ENCODE measurements around the gene MR1.
A peak's percentile ranks its signal among the peaks of the same experiment; 100 is the strongest.

The MR1 gene

DNA sequence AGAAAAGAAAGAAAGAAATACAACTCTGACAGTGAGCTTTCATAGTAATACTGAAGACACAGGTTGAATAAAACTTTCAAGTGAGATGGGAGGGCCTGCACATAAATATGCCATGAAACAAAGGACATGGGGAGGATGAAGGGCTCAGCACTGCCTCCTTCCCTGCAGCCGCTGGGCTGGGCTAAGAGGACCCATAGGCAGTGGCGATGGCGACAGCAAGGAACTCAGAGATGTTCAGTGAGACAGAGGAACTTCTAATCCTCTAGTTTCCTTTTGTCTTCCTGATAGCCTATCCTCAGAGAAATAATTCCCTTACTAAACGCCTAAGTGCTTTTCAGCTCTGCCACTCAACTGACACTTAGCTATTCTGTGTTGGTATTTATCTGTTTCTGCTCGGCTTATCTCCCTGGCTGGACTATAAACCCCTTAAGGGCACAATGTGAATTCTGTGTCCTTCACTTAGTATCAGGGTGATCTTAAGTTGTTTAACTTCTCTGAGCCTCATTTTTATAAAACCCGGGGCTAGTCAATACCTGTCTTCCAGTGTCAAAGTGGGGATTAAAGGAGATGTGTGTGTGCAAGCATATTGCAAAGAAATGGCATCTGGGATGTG, 30.3 kb downstream of the MR1 start:
- no peak for DNase-seq (ENCODE audit: low read depth)

GRCh38 chr1:181064702-181065101, 30.9 kb downstream of the MR1 start:
- DNase-seq (ENCODE audit: low read depth) = no peak

DNA sequence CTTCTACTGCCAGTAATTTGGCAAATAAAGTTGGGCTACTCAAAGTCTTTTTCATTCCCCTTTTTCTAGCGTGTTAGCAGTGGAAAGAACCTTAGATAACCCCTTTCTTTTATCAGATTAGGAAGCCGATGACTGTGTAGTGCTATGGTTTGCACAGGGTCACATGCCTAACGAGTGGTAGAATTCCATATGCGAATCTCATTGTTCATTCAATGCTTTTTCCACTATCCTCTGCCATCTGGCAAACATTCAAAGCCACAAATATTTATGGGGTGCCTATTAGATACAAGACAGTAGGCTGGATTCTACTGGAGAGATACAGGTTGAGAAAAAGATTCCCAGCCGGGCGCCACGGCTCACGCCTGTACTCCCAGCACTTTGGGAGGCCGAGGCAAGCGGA, 39.9 kb downstream of the MR1 start:
- peak; percentile 79 for DNase-seq (ENCODE audit: low read depth)

GRCh38 chr1:181075766-181076350, 42.1 kb downstream of the MR1 start:
- no peak for DNase-seq (ENCODE audit: low read depth)

DNA sequence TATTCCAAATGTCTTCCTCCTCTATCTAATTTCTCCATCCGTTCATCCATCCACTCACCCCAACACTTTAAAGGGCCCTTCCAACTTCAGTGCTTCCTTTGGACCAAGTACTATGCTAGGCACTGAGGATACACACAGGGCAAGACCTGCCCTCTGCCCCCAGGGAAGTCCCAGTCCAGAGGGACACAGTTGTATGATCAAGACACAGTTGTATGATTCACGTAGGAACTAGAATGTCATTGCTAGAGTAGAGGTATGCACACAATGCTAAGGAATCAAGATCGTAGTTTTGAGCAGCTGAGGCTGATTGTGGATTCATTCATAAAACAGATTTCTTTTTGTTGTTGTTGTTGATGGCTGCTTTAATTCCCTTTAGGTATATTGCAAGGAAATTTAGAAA, 43.1 kb downstream of the MR1 start:
- no peak for DNase-seq (ENCODE audit: low read depth)

DNA sequence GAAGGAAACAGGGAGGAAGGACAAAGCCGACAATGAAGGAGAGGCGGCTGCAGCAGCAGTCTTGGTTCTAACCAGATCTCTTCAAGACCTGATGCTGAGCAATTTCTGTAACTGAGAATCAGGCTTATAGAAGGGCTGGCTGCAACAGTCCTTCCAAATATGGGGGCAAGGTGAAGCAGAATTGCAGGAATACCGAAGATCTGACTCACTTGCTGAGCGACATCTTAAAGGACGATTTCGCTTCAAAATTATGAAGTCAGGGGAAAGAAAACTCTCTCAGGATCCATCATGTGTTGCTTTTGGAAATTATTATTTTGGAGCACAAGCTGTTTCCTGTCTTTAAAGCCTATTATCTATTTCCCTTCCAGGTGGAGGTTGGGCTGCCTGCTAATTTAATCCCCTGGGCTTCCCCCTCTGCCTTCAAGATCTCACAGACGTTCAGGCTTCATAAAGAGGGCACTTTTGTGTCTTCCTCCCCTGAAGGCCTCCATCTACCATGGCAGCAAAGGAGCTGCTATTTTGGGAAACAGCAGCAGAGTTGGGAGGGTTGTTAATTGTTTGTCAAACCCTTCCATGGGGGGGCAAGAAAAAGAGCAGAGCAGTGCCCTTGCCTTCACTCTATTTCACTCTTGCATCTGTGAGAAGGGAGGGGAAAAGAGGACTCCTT, 43.9 kb downstream of the MR1 start:
- DNase-seq (ENCODE audit: low read depth) = no peak

GRCh38 chr1:181079382-181079781, 45.6 kb downstream of the MR1 start:
- DNase-seq (ENCODE audit: low read depth) = no peak

DNA sequence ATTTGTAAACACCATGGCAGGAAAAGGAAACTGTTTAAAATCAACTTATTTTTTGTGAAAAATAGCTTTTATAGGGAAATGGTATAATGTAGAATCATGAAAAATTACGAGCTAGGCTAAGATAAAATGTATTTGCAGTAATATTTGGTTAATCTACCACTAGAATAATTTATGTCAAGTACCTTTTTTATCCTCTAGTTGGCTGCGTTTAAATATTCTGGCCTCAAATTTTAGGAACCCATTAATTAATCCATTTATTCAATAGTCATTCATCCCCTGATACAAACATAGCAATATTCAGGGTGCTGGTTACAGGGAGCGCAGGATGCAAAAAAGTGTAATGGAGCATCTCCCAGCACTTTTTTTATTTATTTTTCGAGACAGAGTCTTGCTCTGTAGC, 46.1 kb downstream of the MR1 start:
- no peak for DNase-seq (ENCODE audit: low read depth)

- no peak for DNase-seq (ENCODE audit: low read depth)
Observed at GRCh38 chr1:181080556-181080955, 46.8 kb downstream of the MR1 start.

- no peak for DNase-seq (ENCODE audit: low read depth)
Observed at GRCh38 chr1:181081395-181081794, 47.6 kb downstream of the MR1 start.

- DNase-seq (ENCODE audit: low read depth) = no peak
Observed at GRCh38 chr1:181083842-181084605, 50.2 kb downstream of the MR1 start.

GRCh38 chr1:181084606-181084969, 50.8 kb downstream of the MR1 start:
- DNase-seq (ENCODE audit: low read depth) = no peak

- no peak for DNase-seq (ENCODE audit: low read depth)
Observed at GRCh38 chr1:181086091-181086490, 52.3 kb downstream of the MR1 start.

- no peak for DNase-seq (ENCODE audit: low read depth)
Observed at GRCh38 chr1:181086926-181087325, 53.1 kb downstream of the MR1 start.

GRCh38 chr1:181087400-181087901, 53.7 kb downstream of the MR1 start:
- DNase-seq (ENCODE audit: low read depth) = no peak

DNA sequence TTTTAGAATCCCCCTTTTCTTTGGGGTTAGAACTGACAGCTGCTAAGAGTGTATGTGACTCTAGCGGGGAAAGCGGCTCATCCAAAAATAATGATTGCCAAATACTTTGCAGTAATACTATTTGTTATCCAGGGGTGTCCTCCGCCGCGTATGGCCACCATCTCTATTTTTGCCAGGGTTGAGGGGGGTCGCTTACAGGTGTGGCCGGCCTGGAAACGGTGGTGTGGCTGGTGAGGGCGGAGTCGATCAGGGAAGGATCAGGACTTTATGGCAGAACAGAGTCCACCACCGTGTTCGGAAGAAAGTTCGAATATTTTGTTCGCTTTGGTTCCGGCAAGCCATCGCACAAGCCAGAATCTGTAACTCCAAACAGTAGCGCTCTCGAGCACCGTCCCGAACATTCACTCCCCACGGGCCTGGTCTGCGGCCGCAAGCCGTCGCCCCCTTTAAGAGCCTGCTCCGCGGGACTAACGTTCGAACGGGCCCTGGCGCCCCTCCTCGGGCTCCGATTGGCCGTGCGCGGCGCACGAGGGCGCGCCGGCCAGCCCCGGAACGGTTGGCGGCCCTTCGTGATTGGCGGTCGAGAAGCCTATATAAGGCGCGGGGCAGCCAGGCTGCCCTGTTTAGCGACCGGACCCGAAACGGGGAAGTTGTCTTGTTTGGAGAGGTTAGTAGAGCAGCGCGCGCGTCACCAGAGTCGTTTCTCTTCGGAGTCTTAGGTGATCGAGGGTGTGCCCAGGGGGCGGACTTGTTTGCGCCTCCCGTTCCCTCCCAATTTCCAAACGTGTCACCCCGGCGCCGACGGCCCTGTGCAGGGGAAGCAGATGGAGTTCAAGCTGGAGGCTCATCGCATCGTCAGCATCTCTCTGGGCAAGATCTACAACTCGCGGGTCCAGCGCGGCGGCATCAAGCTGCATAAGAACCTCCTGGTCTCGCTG, 54.6 kb downstream of the MR1 start, which contains the start of gene IER5:
IER5 (plus strand) TSS at position 622 of the 938 bp plus-strand sequence; CDS start at position 825, 203 bp downstream.
- DNase-seq (ENCODE audit: low read depth) = no peak

DNA sequence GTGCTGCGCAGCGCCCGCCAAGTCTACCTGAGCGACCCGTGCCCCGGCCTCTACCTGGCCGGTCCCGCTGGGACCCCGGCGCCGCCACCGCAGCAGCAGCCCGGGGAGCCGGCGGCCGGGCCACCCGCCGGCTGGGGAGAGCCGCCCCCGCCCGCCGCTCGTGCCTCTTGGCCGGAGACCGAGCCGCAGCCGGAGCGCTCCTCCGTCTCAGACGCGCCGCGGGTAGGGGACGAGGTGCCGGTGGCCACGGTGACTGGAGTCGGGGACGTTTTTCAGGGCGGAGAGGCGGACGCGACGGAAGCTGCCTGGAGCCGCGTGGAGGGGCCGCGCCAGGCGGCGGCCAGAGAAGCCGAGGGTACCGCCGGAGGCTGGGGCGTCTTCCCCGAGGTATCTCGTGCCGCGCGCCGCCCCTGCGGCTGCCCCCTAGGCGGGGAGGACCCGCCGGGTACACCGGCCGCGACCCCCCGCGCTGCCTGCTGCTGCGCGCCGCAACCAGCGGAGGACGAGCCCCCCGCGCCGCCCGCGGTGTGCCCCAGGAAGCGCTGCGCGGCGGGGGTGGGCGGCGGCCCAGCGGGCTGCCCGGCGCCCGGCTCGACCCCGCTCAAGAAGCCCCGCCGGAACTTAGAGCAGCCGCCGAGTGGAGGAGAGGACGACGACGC, 55.4 kb downstream of the MR1 start:
- no peak for DNase-seq (ENCODE audit: low read depth)

DNA sequence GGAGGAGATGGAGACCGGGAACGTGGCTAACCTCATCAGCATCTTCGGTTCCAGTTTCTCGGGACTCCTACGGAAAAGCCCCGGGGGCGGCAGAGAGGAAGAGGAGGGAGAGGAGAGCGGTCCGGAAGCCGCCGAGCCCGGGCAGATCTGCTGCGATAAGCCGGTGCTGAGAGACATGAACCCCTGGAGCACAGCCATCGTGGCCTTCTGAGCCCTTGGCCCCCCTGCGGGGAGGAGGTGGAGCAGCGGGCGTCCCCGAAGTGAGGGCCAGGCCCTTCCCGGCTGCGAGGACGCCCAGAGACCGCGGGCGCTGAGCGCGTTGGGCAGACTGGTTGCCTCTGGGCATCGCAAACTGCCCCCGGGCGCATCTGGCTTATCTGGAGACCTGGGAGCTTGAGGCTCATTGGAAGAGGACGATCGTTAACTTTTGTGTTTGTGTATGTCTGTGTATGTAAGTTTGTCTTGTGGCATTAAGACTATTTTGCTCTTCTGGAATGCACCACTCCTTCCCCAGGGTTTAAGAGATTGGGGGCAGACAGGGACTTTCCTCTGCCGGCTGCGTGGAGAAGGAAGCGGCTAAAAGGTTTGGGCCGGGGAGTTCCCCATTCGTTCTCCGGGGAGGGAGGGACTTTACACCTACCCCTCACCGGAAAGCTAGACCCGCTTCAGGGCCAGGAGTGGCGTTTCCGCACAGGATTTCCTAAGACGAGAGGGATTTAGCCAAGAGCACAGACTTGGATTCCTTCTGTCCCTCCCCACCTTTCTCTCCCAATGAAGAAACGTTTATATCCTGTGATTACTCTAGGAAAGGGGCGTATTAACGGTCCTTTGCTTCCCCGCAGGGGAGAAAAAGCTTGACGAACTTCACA, 56.1 kb downstream of the MR1 start:
- DNase-seq (ENCODE audit: low read depth) = no peak

- DNase-seq (ENCODE audit: low read depth) = no peak
Observed at GRCh38 chr1:181090641-181091126, 56.9 kb downstream of the MR1 start.
